DOHH2 (cell line): ENCODE results near the gene FUOM.

Experiments used
- H3F3A ChIP-seq: fragments of 200-600 bp; sonication (generic), shearing (Covaris generic); 2 replicates; pipeline ENCODE4 v1.6.0; 2016; ENCODE audit warnings: antibody characterized with exemption, mild to moderate bottlenecking; ENCODE audit not compliant: control insufficient read depth, insufficient read depth
- H3K27ac ChIP-seq: fragments of 200-600 bp; sonication (generic); 2 replicates; pipeline ENCODE4 v1.5.1; 2014; ENCODE audit warnings: low read depth, mild to moderate bottlenecking, low read length, moderate library complexity
- H3K27me3 ChIP-seq: fragments of 200-600 bp; sonication (generic); 2 replicates; pipeline ENCODE4 v1.6.1; 2014; ENCODE audit warnings: mild to moderate bottlenecking, low read length, mixed read lengths; ENCODE audit not compliant: control insufficient read depth
- H3K36me3 ChIP-seq: fragments of 200-600 bp; sonication (generic); 2 replicates; pipeline ENCODE4 v1.6.1; 2014; ENCODE audit warnings: mild to moderate bottlenecking, low read length, moderate library complexity, mixed read lengths; ENCODE audit not compliant: control insufficient read depth
- H3K4me1 ChIP-seq: fragments of 200-600 bp; sonication (generic); 2 replicates; pipeline ENCODE4 v1.6.1; 2014; ENCODE audit warnings: mild to moderate bottlenecking, low read length, mixed read lengths; ENCODE audit not compliant: control insufficient read depth
- H3K4me2 ChIP-seq: fragments of 200-600 bp; sonication (generic); 2 replicates; pipeline ENCODE4 v1.6.0; 2014; ENCODE audit warnings: mild to moderate bottlenecking, low read length, moderate library complexity
- H3K4me3 ChIP-seq: fragments of 200-600 bp; sonication (generic); 2 replicates; pipeline ENCODE4 v1.5.1; 2014; ENCODE audit warnings: mild to moderate bottlenecking, low read length, mixed read lengths
- H3K79me2 ChIP-seq: fragments of 200-600 bp; sonication (generic); 2 replicates; pipeline ENCODE4 v1.6.1; 2014; ENCODE audit warnings: mild to moderate bottlenecking, low read length, mixed read lengths; ENCODE audit not compliant: control insufficient read depth
- H3K9me2 ChIP-seq: fragments of 200-600 bp; sonication (generic); replicated peaks from 2 replicates; pipeline ENCODE4 v1.6.1; 2014; ENCODE audit warnings: mild to moderate bottlenecking, low read length, mixed read lengths; ENCODE audit not compliant: control insufficient read depth
- H3K9me3 ChIP-seq: fragments of 200-600 bp; sonication (generic); 2 replicates; pipeline ENCODE4 v1.6.1; 2014; ENCODE audit warnings: antibody characterized with exemption, low read length, mixed read lengths; ENCODE audit not compliant: control insufficient read depth, insufficient read depth
- H4K20me1 ChIP-seq: fragments of 200-600 bp; sonication (generic); 2 replicates; pipeline ENCODE4 v1.6.0; 2014; ENCODE audit warnings: low read depth, mild to moderate bottlenecking, antibody characterized with exemption, low read length, moderate library complexity; ENCODE audit not compliant: control insufficient read depth, insufficient read depth
- CTCF ChIP-seq: fragments of 200-600 bp; sonication (generic); IDR thresholded peaks from one replicate; pipeline ENCODE4 v1.5.1; 2014; ENCODE audit warnings: antibody characterized with exemption, mild to moderate bottlenecking, low read depth, low read length; ENCODE audit not compliant: poor library complexity, severe bottlenecking
- EZH2phosphoT487 ChIP-seq: fragments of 200-600 bp; sonication (generic); IDR thresholded peaks from 2 replicates; pipeline ENCODE4 v1.6.1; 2017; ENCODE audit warnings: borderline replicate concordance, mild to moderate bottlenecking, antibody characterized with exemption, low read length, moderate library complexity, mixed read lengths

Gene FUOM

DNA sequence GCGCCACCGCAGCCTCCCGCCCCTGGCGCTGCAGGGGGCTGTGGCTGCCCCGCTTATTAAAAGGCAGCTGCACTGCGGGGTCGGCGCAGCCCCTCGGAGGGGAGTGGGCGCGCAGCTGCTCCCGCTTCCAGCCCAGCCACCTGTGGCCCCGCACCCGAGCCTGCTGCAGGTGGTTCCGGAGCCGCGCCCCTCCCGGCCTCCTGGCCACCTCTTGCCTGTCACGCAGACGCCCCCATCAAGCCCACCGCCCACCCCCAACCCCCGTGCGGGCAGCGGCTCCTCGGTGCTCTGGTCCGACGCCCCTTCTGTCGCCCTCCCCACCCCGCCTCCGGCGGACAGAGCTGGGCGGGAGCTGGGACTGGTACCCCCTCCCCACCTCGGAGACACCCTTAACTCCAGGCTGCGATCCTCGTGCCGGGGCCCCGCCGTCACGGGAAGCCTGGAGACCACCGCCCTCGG, 21.7 kb downstream of the FUOM start:
- Histone ChIP-seq H4K20me1 (no peaks in the 10 kb centered on the region), H3K79me2 (no peaks in the 10 kb centered on the region), H3K27ac (no peak overlapping the region), H3K4me1 (no peaks in the 10 kb centered on the region), H3K9me2 (no peaks in the 10 kb centered on the region), H3K36me3 (no peaks in the 10 kb centered on the region), H3K4me3 (no peak overlapping the region), H3K27me3 (peaks cover 11% of the 10 kb centered on the region), H3F3A (no peaks in the 10 kb centered on the region), H3K9me3 (peaks cover 30% of the 10 kb centered on the region; the same call in 1 of the 2 replicates), H3K4me2 (no peak overlapping the region)
- TF ChIP-seq EZH2phosphoT487 (no peak), CTCF (no peak)

GRCh38 chr10:133335246-133336117, 22.3 kb downstream of the FUOM start:
- Histone ChIP-seq H3F3A (no peaks in the 10 kb centered on the region), H3K4me3 (no peak overlapping the region), H3K4me2 (no peak overlapping the region), H3K4me1 (no peaks in the 10 kb centered on the region), H3K36me3 (no peaks in the 10 kb centered on the region), H3K27ac (no peak overlapping the region), H3K27me3 (peaks cover 11% of the 10 kb centered on the region), H4K20me1 (no peaks in the 10 kb centered on the region), H3K9me2 (no peaks in the 10 kb centered on the region), H3K9me3 (peaks cover 30% of the 10 kb centered on the region; the same call in 1 of the 2 replicates), H3K79me2 (no peaks in the 10 kb centered on the region)
- no peak for TF ChIP-seq EZH2phosphoT487
- no peak for TF ChIP-seq CTCF

DNA sequence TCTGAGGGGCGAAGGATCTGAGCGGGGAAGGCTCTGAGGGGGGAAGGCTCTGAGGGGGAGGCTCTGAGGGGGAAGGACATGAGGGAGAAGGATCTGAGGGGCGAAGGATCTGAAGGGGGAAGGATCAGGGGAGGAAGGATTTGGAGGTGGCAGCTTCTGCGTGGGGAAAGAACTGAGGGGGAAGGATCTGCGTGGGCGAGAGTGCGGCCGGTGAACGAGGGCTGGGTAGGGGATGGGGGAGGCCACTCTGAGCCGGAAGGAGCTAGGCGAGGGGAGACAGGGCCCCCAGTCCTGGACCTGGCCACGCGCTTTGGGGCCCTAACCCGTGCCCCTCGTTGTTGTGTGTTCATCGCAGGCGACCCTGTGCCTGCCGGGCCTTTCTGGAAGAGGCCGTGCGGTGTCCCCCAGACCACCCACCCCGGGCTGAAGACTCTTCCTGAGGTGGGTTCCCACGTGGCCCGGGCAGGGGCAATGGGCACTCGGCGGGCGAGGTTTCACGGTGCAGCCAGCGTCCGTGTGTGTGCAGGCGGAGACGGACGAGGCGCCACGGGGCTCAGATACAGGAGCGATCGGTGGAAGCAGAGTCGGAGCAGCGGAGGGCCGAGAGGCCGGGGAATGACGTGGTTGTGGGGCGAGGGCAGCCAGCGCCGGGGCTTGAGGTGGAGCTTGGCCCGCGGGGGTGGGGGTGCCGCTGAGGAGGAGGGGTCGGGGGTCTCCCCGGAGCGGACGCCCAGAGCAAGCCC, 23.1 kb downstream of the FUOM start:
- no peaks in the 10 kb centered on the region for H3K36me3 ChIP-seq
- no peak overlapping the region for H3K4me3 ChIP-seq
- no peak overlapping the region for H3K27ac ChIP-seq
- peaks cover 29% of the 10 kb centered on the region; the same call in 1 of the 2 replicates for H3K9me3 ChIP-seq
- H3F3A ChIP-seq = no peaks in the 10 kb centered on the region
- no peaks in the 10 kb centered on the region for H3K9me2 ChIP-seq
- no peaks in the 10 kb centered on the region for H4K20me1 ChIP-seq
- H3K27me3 ChIP-seq = peaks cover 11% of the 10 kb centered on the region
- H3K79me2 ChIP-seq = no peaks in the 10 kb centered on the region
- peaks cover 4% of the 10 kb centered on the region for H3K4me1 ChIP-seq
- no peak overlapping the region for H3K4me2 ChIP-seq
- TF ChIP-seq EZH2phosphoT487 = no peak
- TF ChIP-seq CTCF = no peak
